HCT116 (cell line): ENCODE data around the gene POTEB3. TPM values are rescaled to one million over a fixed set of nuclear protein-coding genes. Genes with fewer than 3 reads are reported as not detected.
"Not testable (repeated sequence)": the region's sequence is repeated elsewhere in the genome, so short reads cannot be mapped to it uniquely, and the experiment has no call there.

Experiments used
- ATAC-seq: fragments of 200-7000 bp; cut with Tn5 transposase; 2 replicates; pipeline ENCODE4 v1.9.1; 2020; ENCODE audit warnings: mild to moderate bottlenecking, moderate library complexity
- Bru-seq: library from RNA; stranded (reverse); fragments of 400-500 nt; gene quantifications from one replicate; lab custom pipeline; 2021; lab: Mats Ljungman, UMichigan
- BruChase-seq, 2 experiments: library from RNA; stranded (reverse); fragments of 400-500 nt; gene quantifications; one replicate each; lab custom pipeline; 2021; lab: Mats Ljungman, UMichigan
- BruUV-seq: library from RNA; stranded (reverse); fragments of 400-500 nt; replicated peaks from 2 replicates; lab custom pipeline; 2021; lab: Mats Ljungman, UMichigan
- CTCF ChIA-PET: fragments of 300-600 bp; sonication (Branson Sonifier 250); formaldehyde crosslinking; loops from one replicate; lab custom pipeline; 2021; ENCODE audit warnings: antibody characterized with exemption; lab: Charles Lee
- POLR2A ChIA-PET: fragments of 300-600, 350-600 bp; sonication (Branson Sonifier 250); formaldehyde crosslinking; loops from one replicate; lab custom pipeline; 2021; ENCODE audit warnings: antibody characterized with exemption; lab: Charles Lee
- RAD21 ChIA-PET, 2 experiments: fragments of 300-600 bp; sonication (Branson Sonifier 250); formaldehyde crosslinking; loops; one replicate each; lab custom pipeline; 2023; ENCODE audit warnings: low total read pairs in 2 of 2; ENCODE audit not compliant: uncharacterized antibody in 2 of 2, unreplicated experiment in 2 of 2, low non-redundant PET in 1 of 2; lab: Charles Lee
- DNase-seq: peaks from one replicate; pipeline ENCODE4 v3.0.0-alpha.2; 2010; ENCODE audit warnings: low read depth, low spot score
- H2AFZ ChIP-seq: fragments of 200-600 bp; shearing (Covaris generic), sonication (generic); 2 replicates; pipeline ENCODE4 v1.6.1; 2017; ENCODE audit warnings: low read depth, mixed run types, mixed read lengths, antibody characterized with exemption, low read length; ENCODE audit not compliant: poor library complexity, severe bottlenecking
- H3K27ac ChIP-seq: 2 replicates; pipeline ENCODE4 v1.5.1; 2012; ENCODE audit warnings: low read depth, low read length
- H3K27me3 ChIP-seq: fragments of 200-600 bp; sonication (generic); 2 replicates; pipeline ENCODE4 v1.6.1; 2016; ENCODE audit warnings: mixed run types, low read length, mixed read lengths; ENCODE audit not compliant: insufficient read depth
- H3K36me3 ChIP-seq, 2 experiments: fragments of 200-500 bp in 1 of 2; fragments of 200-600 bp in 1 of 2; sonication (Bioruptor generic) in 1 of 2; sonication (generic) in 1 of 2; 2 replicates each; pipeline versions ENCODE4 v1.5.1 to v1.6.1; 2014 to 2016; ENCODE audit warnings: low read length in 2 of 2, inconsistent platforms in 1 of 2, mixed read lengths in 1 of 2, mixed run types in 1 of 2; ENCODE audit not compliant: insufficient read depth in 2 of 2, control insufficient read depth in 1 of 2
- H3K4me1 ChIP-seq, 2 experiments: fragments of 200-600 bp in 1 of 2; sonication (generic) in 1 of 2; 2 replicates each; pipeline versions ENCODE4 v1.5.1 to v1.6.1; 2012 to 2017; ENCODE audit warnings: low read length in 2 of 2, inconsistent platforms in 1 of 2, mild to moderate bottlenecking in 1 of 2, mixed read lengths in 1 of 2, mixed run types in 1 of 2, moderate library complexity in 1 of 2; ENCODE audit not compliant: insufficient read depth in 2 of 2, control insufficient read depth in 1 of 2
- H3K4me2 ChIP-seq: fragments of 200-600 bp; sonication (generic); 2 replicates; pipeline ENCODE4 v1.6.1; 2017; ENCODE audit warnings: mixed run types, low read length, mixed read lengths
- H3K4me3 ChIP-seq, 2 experiments: fragments of 200-600 bp in 1 of 2; sonication (generic) in 1 of 2; replicated peaks in 1 of 2; 2 replicates each; pipeline ENCODE4 v1.5.1; 2011 to 2016; ENCODE audit warnings: low read length in 2 of 2, control low read depth in 1 of 2, low read depth in 1 of 2, mild to moderate bottlenecking in 1 of 2, mixed read lengths in 1 of 2, mixed run types in 1 of 2
- H3K79me2 ChIP-seq: fragments of 200-600 bp; sonication (generic); 2 replicates; pipeline ENCODE4 v1.6.1; 2017; ENCODE audit warnings: mild to moderate bottlenecking, mixed run types, low read length, moderate library complexity, mixed read lengths; ENCODE audit not compliant: insufficient read depth
- H3K9ac ChIP-seq: fragments of 200-600 bp; sonication (generic); 2 replicates; pipeline ENCODE4 v1.6.1; 2016; ENCODE audit warnings: low read length, mixed read lengths
- H3K9me2 ChIP-seq: fragments of 200-600 bp; sonication (generic), shearing (Covaris generic); 2 replicates; pipeline ENCODE4 v1.6.1; 2017; ENCODE audit warnings: mixed run types, mild to moderate bottlenecking, moderate library complexity; ENCODE audit not compliant: insufficient read depth
- H3K9me3 ChIP-seq, 2 experiments: fragments of 200-500 bp in 1 of 2; fragments of 200-600 bp in 1 of 2; sonication (Bioruptor generic) in 1 of 2; sonication (generic) in 1 of 2; 2 replicates each; pipeline ENCODE4 v1.6.1; 2014 to 2017; ENCODE audit warnings: low read length in 2 of 2, mixed read lengths in 2 of 2, inconsistent platforms in 1 of 2, low read depth in 1 of 2, mild to moderate bottlenecking in 1 of 2, mixed run types in 1 of 2, moderate library complexity in 1 of 2; ENCODE audit not compliant: control insufficient read depth in 1 of 2, insufficient read depth in 1 of 2
- H4K20me1 ChIP-seq: fragments of 200-600 bp; sonication (generic), shearing (Covaris generic); 2 replicates; pipeline ENCODE4 v1.6.1; 2017; ENCODE audit warnings: mixed run types, mild to moderate bottlenecking, moderate library complexity; ENCODE audit not compliant: insufficient read depth
- intact Hi-C: fragments of 100-400 bp; cut with micrococcal nuclease; formaldehyde crosslinking; loops from 2 replicates; pipeline ENCODE4 v1.10.0; 2022
- long read RNA-seq: library from polyadenylated mRNA; unstranded; transcript quantifications from one replicate; pipeline ENCODE4 v2.0.0, GENCODE V29; 2021; ENCODE audit not compliant: unreplicated experiment
- polyA plus RNA-seq: library from polyadenylated mRNA; unstranded; fragments of >200 nt; gene quantifications from 2 replicates; pipeline ENCODE4 v1.2.1, GENCODE V29; 2012; ENCODE audit warnings: missing spikeins
- total RNA-seq: library from RNA; stranded (reverse); gene quantifications from one replicate; pipeline ENCODE4 v1.2.1, GENCODE V29; 2021; ENCODE audit not compliant: unreplicated experiment

The POTEB3 gene
- total RNA-seq (not detected), Bru-seq, nascent RNA (not detected), BruChase-seq, experiment 1, labeled RNA remaining after a 6-hour chase (not detected), BruChase-seq, experiment 2, labeled RNA remaining after a 2-hour chase (not detected)
- not detected in 2 replicates for polyA plus RNA-seq
- long read RNA-seq = 0 reads

DNA sequence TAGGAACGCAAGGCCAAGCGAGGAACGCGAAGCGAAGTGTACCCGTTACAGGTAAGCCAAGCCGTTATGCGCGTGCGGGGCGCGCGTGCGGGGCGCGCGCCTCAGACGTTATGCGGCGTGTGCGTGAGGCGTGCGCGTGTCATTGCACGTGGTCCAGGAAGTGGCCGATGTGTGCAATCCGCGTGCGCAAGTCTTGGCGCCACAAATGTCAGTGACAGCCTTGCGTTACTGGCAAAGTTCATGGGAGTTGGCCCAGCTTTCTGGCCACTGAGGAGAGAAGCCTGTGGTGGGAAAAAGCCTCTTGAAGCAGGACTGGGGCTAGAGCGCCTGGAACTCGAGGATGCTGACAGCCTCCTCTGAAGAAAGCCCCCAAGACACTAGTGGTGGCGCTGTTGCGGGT lies at the start of gene POTEB3:
Gene POTEB3 (minus strand): TSS at position 101 of the 400 bp plus-strand sequence. CDS start 488 bp downstream, outside the sequence.
- ATAC-seq, H3K9me2 ChIP-seq, H3K79me2 ChIP-seq, POLR2A ChIA-PET, H3K27ac ChIP-seq, H3K27me3 ChIP-seq, DNase-seq, H3K9me3 ChIP-seq, H3K4me1 ChIP-seq, CTCF ChIA-PET, H3K4me3 ChIP-seq, H3K9ac ChIP-seq, H3K4me2 ChIP-seq, H4K20me1 ChIP-seq, H3K36me3 ChIP-seq, BruUV-seq, RAD21 ChIA-PET, H2AFZ ChIP-seq, intact Hi-C loops: not testable (repeated sequence)

DNA sequence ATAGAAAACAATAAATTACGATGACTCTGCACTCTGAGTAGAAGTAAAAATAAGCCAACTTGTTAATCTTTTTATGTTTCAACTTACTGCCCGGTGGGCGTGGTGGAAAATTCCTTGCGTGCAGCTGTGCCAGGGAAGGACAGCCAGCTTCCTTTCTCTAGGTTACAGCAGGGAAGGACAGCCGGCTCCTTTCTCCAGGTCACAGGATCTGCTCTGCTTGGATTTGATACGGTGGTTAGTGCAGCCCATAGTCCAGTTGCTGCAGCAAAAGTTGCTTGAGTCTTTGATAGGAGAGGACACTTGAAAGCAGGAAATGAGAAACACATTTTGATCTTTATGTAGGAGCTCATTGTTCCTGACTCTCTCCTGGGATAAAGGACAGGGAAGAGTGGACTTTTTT lies 13.4 kb upstream of the POTEB3 start:
- H3K79me2 ChIP-seq, H3K27me3 ChIP-seq, DNase-seq, H3K27ac ChIP-seq, H4K20me1 ChIP-seq, RAD21 ChIA-PET, H3K4me2 ChIP-seq, H3K4me1 ChIP-seq, POLR2A ChIA-PET, BruUV-seq, H2AFZ ChIP-seq, H3K9ac ChIP-seq, H3K4me3 ChIP-seq, ATAC-seq, intact Hi-C loops, H3K9me3 ChIP-seq, CTCF ChIA-PET, H3K36me3 ChIP-seq, H3K9me2 ChIP-seq: not testable (repeated sequence)

DNA sequence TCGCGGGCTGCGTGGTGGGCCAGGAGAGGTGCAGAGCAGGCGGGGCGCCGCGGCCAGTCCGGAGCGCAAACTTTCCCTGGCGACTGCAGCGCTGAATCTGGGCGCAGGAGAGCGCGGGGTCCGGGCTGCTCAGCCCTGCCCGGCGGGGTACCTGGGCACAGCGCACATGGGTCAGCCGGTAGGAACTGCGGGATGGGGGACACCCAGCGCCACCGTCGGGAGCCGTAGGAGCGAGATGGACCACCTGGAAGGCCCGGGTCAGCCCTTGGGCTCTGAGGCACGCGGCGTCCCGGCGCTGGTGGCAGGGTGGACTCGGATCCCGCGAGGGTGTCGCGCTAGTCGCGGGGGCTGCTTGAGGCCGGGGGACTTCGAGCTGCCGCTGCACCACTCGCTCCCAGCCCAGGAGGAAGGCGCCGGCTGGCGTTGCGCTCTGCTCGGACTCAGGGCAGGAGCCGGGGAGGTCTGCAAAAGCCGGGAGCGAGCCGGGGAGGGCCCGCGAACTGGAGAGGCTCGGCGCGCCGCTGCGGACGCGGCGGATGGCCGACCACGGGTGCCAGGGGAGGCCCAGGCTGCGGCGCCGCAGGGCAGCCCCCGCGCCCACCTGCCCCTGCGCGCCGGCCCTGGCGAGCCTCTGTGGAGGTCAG lies 11.7 kb upstream of the POTEB3 start:
- POLR2A ChIA-PET, BruUV-seq, H2AFZ ChIP-seq: not testable (repeated sequence)

DNA sequence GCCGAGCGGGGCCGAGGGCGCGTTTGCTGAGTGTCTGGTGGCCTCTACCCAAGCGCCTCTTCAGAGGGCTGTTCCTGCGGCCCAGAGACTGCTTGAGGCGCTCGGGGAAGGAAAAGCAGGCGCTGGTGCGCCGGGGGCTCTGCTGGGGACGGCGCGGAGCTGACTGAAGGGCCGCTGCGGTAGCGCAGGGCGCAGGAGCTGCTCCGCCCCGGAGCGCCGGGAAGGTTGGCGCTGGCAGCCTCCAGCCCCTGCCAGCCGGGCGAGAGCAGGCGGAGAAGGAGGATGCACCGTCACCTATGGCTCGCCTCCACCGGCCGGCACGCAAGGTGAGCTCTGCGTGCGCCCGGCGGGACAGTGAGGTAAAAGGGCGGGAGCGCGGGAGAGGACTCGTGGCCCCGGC lies 11.2 kb upstream of the POTEB3 start:
- H2AFZ ChIP-seq, H3K9me2 ChIP-seq, H3K36me3 ChIP-seq, RAD21 ChIA-PET, BruUV-seq, H3K27me3 ChIP-seq, H3K4me3 ChIP-seq, H3K9me3 ChIP-seq, CTCF ChIA-PET, DNase-seq, H3K27ac ChIP-seq, H4K20me1 ChIP-seq, intact Hi-C loops, H3K4me1 ChIP-seq, ATAC-seq, H3K4me2 ChIP-seq, H3K9ac ChIP-seq, H3K79me2 ChIP-seq, POLR2A ChIA-PET: not testable (repeated sequence)

More for the DNA sequence above, 11.7 kb upstream of the POTEB3 start:
- H3K79me2 ChIP-seq, H3K9ac ChIP-seq, H4K20me1 ChIP-seq, H3K9me3 ChIP-seq, H3K4me1 ChIP-seq, ATAC-seq, H3K27ac ChIP-seq, H3K4me2 ChIP-seq, intact Hi-C loops, H3K36me3 ChIP-seq, DNase-seq, H3K4me3 ChIP-seq, H3K27me3 ChIP-seq, CTCF ChIA-PET, H3K9me2 ChIP-seq, RAD21 ChIA-PET: not testable (repeated sequence)
